Esophagus muscularis mucosa (tissue), 4 donors: ENCODE results near the gene FGF11.

ENCODE experiments used
- EP300 ChIP-seq: sonication (generic); formaldehyde crosslinking; IDR thresholded peaks from one replicate; pipeline ENCODE4 v1.6.1; 2017; ENCODE audit warnings: antibody characterized with exemption
- POLR2A ChIP-seq: fragments of 450-650 bp; IDR thresholded peaks from one replicate; pipeline ENCODE4 v1.6.1; 2017; ENCODE audit warnings: antibody characterized with exemption, moderate library complexity, mild to moderate bottlenecking, low read depth
- POLR2AphosphoS5 ChIP-seq, 2 donors: sonication (generic); formaldehyde crosslinking; IDR thresholded peaks; one replicate each; pipeline ENCODE4 v1.6.1; 2017; ENCODE audit warnings: antibody characterized with exemption in 2 of 2
- TF ChIP-seq, protein P1 (sequence below), 3 experiments: fragments of 200-600 bp in 2 of 3; fragments of 450-650 bp in 1 of 3; sonication (generic) in 2 of 3; IDR thresholded peaks; one replicate each; pipeline ENCODE4 v1.5.1; 2017 to 2019; ENCODE audit warnings: antibody characterized with exemption in 3 of 3, mild to moderate bottlenecking in 2 of 3, moderate library complexity in 1 of 3

DNA sequence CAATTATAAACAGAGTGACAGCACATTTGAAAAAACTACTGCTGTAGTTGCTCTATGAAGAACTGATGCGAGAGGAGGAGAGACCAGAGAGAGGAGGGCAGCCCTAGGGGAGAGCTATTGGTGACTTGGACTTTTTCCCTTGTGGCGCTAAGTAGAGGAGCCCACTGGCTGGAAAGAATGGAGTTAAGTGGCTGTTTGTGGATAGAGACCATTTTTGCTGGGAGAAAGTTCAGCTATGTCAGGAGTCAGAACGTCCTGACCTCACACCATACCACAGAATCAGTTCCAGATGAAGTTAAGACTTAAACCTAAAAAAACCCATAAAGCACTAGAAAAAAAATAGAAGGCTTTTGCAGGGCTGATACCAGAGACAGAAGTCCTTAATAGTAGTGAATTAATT lies 46.9 kb downstream of the FGF11 start:
- TF ChIP-seq POLR2AphosphoS5 (IDR thresholded peaks at IDR 0.05) (no peak), POLR2A (no peak), EP300 (no peak)
- TF ChIP-seq, protein P1, sequence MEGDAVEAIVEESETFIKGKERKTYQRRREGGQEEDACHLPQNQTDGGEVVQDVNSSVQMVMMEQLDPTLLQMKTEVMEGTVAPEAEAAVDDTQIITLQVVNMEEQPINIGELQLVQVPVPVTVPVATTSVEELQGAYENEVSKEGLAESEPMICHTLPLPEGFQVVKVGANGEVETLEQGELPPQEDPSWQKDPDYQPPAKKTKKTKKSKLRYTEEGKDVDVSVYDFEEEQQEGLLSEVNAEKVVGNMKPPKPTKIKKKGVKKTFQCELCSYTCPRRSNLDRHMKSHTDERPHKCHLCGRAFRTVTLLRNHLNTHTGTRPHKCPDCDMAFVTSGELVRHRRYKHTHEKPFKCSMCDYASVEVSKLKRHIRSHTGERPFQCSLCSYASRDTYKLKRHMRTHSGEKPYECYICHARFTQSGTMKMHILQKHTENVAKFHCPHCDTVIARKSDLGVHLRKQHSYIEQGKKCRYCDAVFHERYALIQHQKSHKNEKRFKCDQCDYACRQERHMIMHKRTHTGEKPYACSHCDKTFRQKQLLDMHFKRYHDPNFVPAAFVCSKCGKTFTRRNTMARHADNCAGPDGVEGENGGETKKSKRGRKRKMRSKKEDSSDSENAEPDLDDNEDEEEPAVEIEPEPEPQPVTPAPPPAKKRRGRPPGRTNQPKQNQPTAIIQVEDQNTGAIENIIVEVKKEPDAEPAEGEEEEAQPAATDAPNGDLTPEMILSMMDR (IDR thresholded peaks at IDR 0.05) = no peak
